AG10803 (cell line): ENCODE data around the gene PDE9A.

Source experiments
- DNase-seq: peaks from one replicate; pipeline ENCODE4 v3.0.0; 2010; ENCODE audit warnings: low read depth
- H3K4me3 ChIP-seq: 2 replicates; pipeline ENCODE4 v1.5.1; 2011; ENCODE audit warnings: mild to moderate bottlenecking, low read length, control low read depth
- TF ChIP-seq, protein P1 (sequence below): conservative IDR thresholded peaks from 2 replicates; pipeline ENCODE4 v1.5.1; 2011; ENCODE audit warnings: mild to moderate bottlenecking, low read length, control low read depth, inconsistent platforms

PDE9A gene

GRCh38 chr21:42722808-42723473, 69.5 kb downstream of the PDE9A start:
- TF ChIP-seq, protein P1, sequence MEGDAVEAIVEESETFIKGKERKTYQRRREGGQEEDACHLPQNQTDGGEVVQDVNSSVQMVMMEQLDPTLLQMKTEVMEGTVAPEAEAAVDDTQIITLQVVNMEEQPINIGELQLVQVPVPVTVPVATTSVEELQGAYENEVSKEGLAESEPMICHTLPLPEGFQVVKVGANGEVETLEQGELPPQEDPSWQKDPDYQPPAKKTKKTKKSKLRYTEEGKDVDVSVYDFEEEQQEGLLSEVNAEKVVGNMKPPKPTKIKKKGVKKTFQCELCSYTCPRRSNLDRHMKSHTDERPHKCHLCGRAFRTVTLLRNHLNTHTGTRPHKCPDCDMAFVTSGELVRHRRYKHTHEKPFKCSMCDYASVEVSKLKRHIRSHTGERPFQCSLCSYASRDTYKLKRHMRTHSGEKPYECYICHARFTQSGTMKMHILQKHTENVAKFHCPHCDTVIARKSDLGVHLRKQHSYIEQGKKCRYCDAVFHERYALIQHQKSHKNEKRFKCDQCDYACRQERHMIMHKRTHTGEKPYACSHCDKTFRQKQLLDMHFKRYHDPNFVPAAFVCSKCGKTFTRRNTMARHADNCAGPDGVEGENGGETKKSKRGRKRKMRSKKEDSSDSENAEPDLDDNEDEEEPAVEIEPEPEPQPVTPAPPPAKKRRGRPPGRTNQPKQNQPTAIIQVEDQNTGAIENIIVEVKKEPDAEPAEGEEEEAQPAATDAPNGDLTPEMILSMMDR, result no peak
- DNase-seq, result no peak
- H3K4me3 ChIP-seq, result no peak overlapping the region

DNA sequence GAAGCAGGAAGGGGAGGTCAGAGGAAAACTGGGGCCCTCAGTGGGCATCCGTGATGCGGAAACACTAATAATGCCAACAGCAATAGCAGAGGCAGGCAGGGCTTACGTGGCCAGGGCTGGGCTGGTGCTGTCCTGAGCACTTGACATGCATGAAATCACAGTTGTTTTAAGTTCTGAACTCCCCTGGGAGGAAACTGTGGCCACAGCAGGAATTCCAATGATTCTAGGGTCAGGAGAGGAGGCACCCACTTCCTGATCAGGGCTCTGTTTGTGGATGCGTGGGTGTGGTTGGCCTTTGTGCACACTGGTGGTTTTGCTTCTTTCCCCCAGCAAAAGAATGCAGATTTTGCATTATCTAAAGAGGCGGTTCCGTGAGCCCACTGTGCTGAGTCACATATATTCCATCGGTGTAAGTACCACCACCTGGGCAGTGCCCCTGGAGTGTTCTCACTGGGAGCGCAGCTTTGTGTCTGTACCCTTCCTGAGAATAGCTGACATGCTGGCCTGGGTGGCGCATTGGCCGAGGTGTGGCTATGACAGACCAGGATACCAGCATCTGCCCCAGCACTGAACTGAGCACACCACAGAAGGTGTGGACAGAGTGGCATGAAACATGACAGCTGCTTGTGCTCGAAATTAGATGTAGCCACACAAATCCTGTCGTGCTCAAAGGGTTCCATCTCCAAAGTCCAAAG, 71.0 kb downstream of the PDE9A start:
- TF ChIP-seq, protein P1, result no peak
- peak; percentile 83 for DNase-seq
- H3K4me3 ChIP-seq, result no peak overlapping the region

DNA sequence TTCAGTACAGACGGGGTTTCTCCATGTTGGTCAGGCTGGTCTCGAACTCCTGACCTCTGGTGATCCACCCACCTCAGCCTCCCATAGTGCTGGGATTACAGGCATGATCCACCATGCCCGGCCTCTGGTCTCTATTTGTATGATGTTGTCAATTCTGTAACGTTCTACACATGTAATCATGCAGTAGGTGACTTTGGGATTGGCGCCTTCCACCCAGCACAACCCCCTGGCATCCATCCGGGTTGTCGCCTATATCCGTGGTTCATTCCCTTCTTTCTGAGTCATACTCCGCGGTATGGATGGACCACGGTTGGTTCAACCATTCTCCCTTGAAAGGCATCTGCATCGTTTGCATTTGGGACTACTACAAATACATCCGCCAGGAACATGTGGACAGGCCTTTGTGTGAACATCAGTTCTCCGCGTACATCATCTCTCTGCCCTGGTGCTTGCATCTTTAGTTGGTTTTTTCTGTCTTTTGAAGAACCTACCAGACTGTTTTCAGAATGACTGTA, 72.1 kb downstream of the PDE9A start:
- no peak for DNase-seq
- H3K4me3 ChIP-seq, result no peak overlapping the region
- TF ChIP-seq, protein P1, result no peak

DNA sequence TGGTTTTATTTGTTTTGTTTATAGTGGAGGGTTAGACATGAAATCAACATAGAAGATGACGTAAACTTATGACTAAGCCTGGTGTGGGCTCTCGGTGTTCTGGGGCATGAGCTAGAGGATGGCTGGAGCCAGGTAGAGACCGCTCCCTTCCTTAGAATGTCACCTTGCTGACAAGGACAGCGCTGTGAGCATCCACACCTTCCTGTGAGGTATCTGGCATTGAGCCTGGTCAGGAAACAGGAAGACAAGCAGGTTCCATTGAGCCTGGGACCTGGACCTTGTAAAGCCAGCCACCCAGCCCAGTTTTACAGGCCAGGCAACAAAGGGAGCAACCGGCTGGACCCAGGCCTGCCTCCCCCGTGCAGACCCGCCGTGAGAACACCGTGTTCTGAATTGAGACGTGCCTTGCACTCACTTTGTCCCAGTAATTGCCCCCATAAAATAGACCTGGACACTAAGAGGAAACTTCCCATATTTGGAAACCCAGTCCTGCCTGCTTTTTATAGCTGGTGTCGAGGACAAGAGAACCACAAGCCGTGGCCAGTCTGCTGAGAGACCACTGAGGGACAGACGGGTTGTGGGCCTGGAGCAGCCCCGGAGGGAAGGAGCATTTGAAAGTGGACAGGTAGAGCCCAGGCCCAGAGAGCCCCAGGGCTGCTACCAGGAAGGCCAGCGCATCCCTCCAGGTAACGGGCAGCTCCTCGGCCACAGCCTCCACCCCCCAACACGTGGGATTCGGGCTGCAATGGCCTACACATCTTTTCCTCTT, 78.0 kb downstream of the PDE9A start:
- no peak for DNase-seq
- no peak overlapping the region for H3K4me3 ChIP-seq
- TF ChIP-seq, protein P1, result no peak

GRCh38 chr21:42732033-42732410, 78.6 kb downstream of the PDE9A start:
- H3K4me3 ChIP-seq, result no peak overlapping the region
- no peak for DNase-seq
- TF ChIP-seq, protein P1, result no peak

- H3K4me3 ChIP-seq, result no peak overlapping the region
- no peak for DNase-seq
- TF ChIP-seq, protein P1, result no peak
Observed at GRCh38 chr21:42733037-42733627, 79.7 kb downstream of the PDE9A start.
